ENCODE measurements around the gene GAREM1.

DNA sequence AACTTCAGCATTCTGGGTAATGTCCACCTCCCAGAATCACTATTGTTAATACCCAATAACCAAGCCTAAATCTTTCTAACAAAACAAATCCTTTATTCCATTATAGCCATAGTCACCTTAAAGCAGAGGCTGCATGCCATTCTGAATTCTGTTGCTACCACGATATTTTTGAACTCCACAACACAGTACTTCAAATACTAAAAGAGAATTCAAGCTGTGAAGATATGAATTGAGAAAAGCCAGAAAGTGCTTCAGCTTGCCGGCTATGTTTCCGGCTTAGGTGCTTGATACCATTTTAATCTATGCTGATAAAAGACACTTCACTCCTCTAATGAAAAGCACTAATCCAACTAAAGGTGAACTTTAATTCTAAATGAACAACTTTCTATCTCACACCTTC lies 41.3 kb downstream of the GAREM1 start:
- TF ChIP-seq, protein P1, sequence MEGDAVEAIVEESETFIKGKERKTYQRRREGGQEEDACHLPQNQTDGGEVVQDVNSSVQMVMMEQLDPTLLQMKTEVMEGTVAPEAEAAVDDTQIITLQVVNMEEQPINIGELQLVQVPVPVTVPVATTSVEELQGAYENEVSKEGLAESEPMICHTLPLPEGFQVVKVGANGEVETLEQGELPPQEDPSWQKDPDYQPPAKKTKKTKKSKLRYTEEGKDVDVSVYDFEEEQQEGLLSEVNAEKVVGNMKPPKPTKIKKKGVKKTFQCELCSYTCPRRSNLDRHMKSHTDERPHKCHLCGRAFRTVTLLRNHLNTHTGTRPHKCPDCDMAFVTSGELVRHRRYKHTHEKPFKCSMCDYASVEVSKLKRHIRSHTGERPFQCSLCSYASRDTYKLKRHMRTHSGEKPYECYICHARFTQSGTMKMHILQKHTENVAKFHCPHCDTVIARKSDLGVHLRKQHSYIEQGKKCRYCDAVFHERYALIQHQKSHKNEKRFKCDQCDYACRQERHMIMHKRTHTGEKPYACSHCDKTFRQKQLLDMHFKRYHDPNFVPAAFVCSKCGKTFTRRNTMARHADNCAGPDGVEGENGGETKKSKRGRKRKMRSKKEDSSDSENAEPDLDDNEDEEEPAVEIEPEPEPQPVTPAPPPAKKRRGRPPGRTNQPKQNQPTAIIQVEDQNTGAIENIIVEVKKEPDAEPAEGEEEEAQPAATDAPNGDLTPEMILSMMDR (IDR thresholded peaks at IDR 0.05), result no peak
- no peak for TF ChIP-seq POLR2A (IDR thresholded peaks at IDR 0.05)
- TF ChIP-seq POLR2AphosphoS5 (IDR thresholded peaks at IDR 0.05), result no peak
